DND-41 (cell line): ENCODE data around the gene SMIM10L2A.
"Not testable (repeated sequence)": the region's sequence is repeated elsewhere in the genome, so short reads cannot be mapped to it uniquely, and the experiment has no call there.

ENCODE experiments used
- ATAC-seq: fragments of 200-7000 bp; cut with Tn5 transposase; 3 replicates; pipeline ENCODE4 v1.9.1; 2021; ENCODE audit warnings: low read depth; ENCODE audit not compliant: insufficient read depth
- DNase-seq: peaks from one replicate; pipeline ENCODE4 v3.0.0-alpha.2; 2020
- H2AFZ ChIP-seq: 2 replicates; pipeline ENCODE4 v1.6.0; 2012; ENCODE audit warnings: low read depth, low read length
- H3K27ac ChIP-seq: 2 replicates; pipeline ENCODE4 v1.5.1; 2012; ENCODE audit warnings: low read length, inconsistent platforms
- H3K27me3 ChIP-seq: fragments of 200-600 bp; sonication (generic); 2 replicates; pipeline ENCODE4 v1.6.0; 2012; ENCODE audit warnings: low read length, mild to moderate bottlenecking, inconsistent platforms; ENCODE audit not compliant: insufficient read depth, poor library complexity
- H3K36me3 ChIP-seq: 2 replicates; pipeline ENCODE4 v1.5.1; 2012; ENCODE audit warnings: low read length, inconsistent platforms; ENCODE audit not compliant: insufficient read depth
- H3K4me1 ChIP-seq: 2 replicates; pipeline ENCODE4 v1.5.1; 2012; ENCODE audit warnings: mild to moderate bottlenecking, low read length; ENCODE audit not compliant: insufficient read depth
- H3K4me2 ChIP-seq: 2 replicates; pipeline ENCODE4 v1.6.0; 2012; ENCODE audit warnings: mild to moderate bottlenecking, moderate library complexity, low read length, inconsistent platforms; ENCODE audit not compliant: insufficient read depth
- H3K4me3 ChIP-seq, 2 experiments: fragments of 200-600 bp in 1 of 2; shearing (Covaris generic) in 1 of 2; 2 replicates each; pipeline ENCODE4 v1.5.1; 2012 to 2016; ENCODE audit warnings: inconsistent platforms in 2 of 2, low read length in 2 of 2, mild to moderate bottlenecking in 2 of 2, low read depth in 1 of 2, moderate library complexity in 1 of 2
- H3K79me2 ChIP-seq: 2 replicates; pipeline ENCODE4 v1.6.0; 2012; ENCODE audit warnings: low read length, inconsistent platforms; ENCODE audit not compliant: insufficient read depth
- H3K9ac ChIP-seq: 2 replicates; pipeline ENCODE4 v1.6.0; 2012; ENCODE audit warnings: low read depth, mild to moderate bottlenecking, inconsistent platforms, low read length, moderate library complexity
- H3K9me3 ChIP-seq: 2 replicates; pipeline ENCODE4 v1.5.1; 2012; ENCODE audit warnings: low read length, moderate library complexity, mild to moderate bottlenecking, inconsistent platforms; ENCODE audit not compliant: insufficient read depth, severe bottlenecking
- H4K20me1 ChIP-seq: 2 replicates; pipeline ENCODE4 v1.6.0; 2012; ENCODE audit warnings: low read length; ENCODE audit not compliant: insufficient read depth
- CTCF ChIP-seq: IDR thresholded peaks from 2 replicates; pipeline ENCODE4 v1.5.1; 2012; ENCODE audit warnings: borderline replicate concordance, low read length, moderate library complexity, mild to moderate bottlenecking; ENCODE audit not compliant: poor library complexity, severe bottlenecking; ENCODE audit errors: extremely low read depth
- EZH2 ChIP-seq: IDR thresholded peaks from 3 replicates; pipeline ENCODE4 v1.6.1; 2012; ENCODE audit warnings: borderline replicate concordance, low read depth, mild to moderate bottlenecking, moderate library complexity, low read length, inconsistent platforms; ENCODE audit not compliant: severe bottlenecking

Gene SMIM10L2A

GRCh38 chrX:135453381-135453780 is 31.6 kb downstream of the SMIM10L2A start:
- Histone ChIP-seq H3K4me1 (no peaks in the 10 kb centered on the region), H3K27me3 (no peaks in the 10 kb centered on the region), H3K4me2 (no peak overlapping the region), H3K4me3 (no peak overlapping the region), H3K79me2 (no peaks in the 10 kb centered on the region), H3K36me3 (no peaks in the 10 kb centered on the region), H3K9me3 (no peaks in the 10 kb centered on the region), H4K20me1 (no peaks in the 10 kb centered on the region), H3K9ac (no peak overlapping the region), H2AFZ (no peak overlapping the region), H3K27ac (no peak overlapping the region)
- no peak for ATAC-seq
- TF ChIP-seq CTCF (no peak), EZH2 (no peak)
- no peak for DNase-seq

GRCh38 chrX:135454816-135455215 is 33.1 kb downstream of the SMIM10L2A start:
- Histone ChIP-seq H3K4me3 (no peak overlapping the region), H3K4me1 (no peaks in the 10 kb centered on the region), H3K4me2 (no peak overlapping the region), H4K20me1 (no peaks in the 10 kb centered on the region), H2AFZ (no peak overlapping the region), H3K79me2 (no peaks in the 10 kb centered on the region), H3K9ac (no peak overlapping the region), H3K9me3 (no peaks in the 10 kb centered on the region), H3K27ac (no peak overlapping the region), H3K36me3 (no peaks in the 10 kb centered on the region), H3K27me3 (no peaks in the 10 kb centered on the region)
- ATAC-seq (no peak), DNase-seq (no peak)
- TF ChIP-seq EZH2, result no peak
- TF ChIP-seq CTCF, result no peak

GRCh38 chrX:135461756-135462155 is 40.0 kb downstream of the SMIM10L2A start:
- H3K27me3 ChIP-seq, H2AFZ ChIP-seq, H3K79me2 ChIP-seq, H3K4me1 ChIP-seq, H3K27ac ChIP-seq, H3K9ac ChIP-seq, ATAC-seq, H3K4me3 ChIP-seq, H3K36me3 ChIP-seq, DNase-seq, H4K20me1 ChIP-seq, H3K9me3 ChIP-seq, H3K4me2 ChIP-seq: not testable (repeated sequence)

- ATAC-seq, result no peak
- H3K9me3 ChIP-seq, result no peaks in the 10 kb centered on the region
- no peaks in the 10 kb centered on the region for H3K36me3 ChIP-seq
- no peaks in the 10 kb centered on the region for H3K79me2 ChIP-seq
- H4K20me1 ChIP-seq, result no peaks in the 10 kb centered on the region
- no peak overlapping the region for H3K4me3 ChIP-seq
- no peak overlapping the region for H3K4me2 ChIP-seq
- no peak overlapping the region for H3K9ac ChIP-seq
- peak; percentile 44 for TF ChIP-seq CTCF
- no peak for TF ChIP-seq EZH2
- H3K27me3 ChIP-seq, result no peaks in the 10 kb centered on the region
- no peak overlapping the region for H3K27ac ChIP-seq
- H3K4me1 ChIP-seq, result no peaks in the 10 kb centered on the region
- no peak for DNase-seq
- no peak overlapping the region for H2AFZ ChIP-seq
Measured at GRCh38 chrX:135463937-135464336, 42.2 kb downstream of the SMIM10L2A start.
